IPS DF 4.7 (cell line): ENCODE results near the gene SLC2A4.

Source experiments
- DNase-seq: peaks from one replicate; pipeline ENCODE4 v3.0.0-alpha.2; 2013; ENCODE audit warnings: low spot score; ENCODE audit errors: extremely low read depth

Gene SLC2A4

GRCh38 chr17:7304179-7304578, 22.7 kb downstream of the SLC2A4 start:
- no peak for DNase-seq

- DNase-seq = no peak
Measured at GRCh38 chr17:7306911-7307685, 25.6 kb downstream of the SLC2A4 start, which contains the start of gene EIF5A. TSS of gene EIF5A (plus strand) at chr17:7307628. CDS start at chr17:7309636, 2,008 bp downstream.

GRCh38 chr17:7307686-7308624, 26.4 kb downstream of the SLC2A4 start:
- DNase-seq = no peak

- no peak for DNase-seq
Measured at GRCh38 chr17:7308625-7309433, 27.3 kb downstream of the SLC2A4 start.

GRCh38 chr17:7309628-7310027, 28.1 kb downstream of the SLC2A4 start:
- DNase-seq = no peak

- DNase-seq = no peak
Measured at GRCh38 chr17:7311110-7311705, 29.7 kb downstream of the SLC2A4 start.

- no peak for DNase-seq
Measured at GRCh38 chr17:7312432-7313087, 31.0 kb downstream of the SLC2A4 start.

GRCh38 chr17:7313088-7313889, 31.8 kb downstream of the SLC2A4 start:
- no peak for DNase-seq

GRCh38 chr17:7313890-7314718, 32.6 kb downstream of the SLC2A4 start:
- DNase-seq = no peak

- DNase-seq = no peak
Measured at GRCh38 chr17:7314719-7315569, 33.4 kb downstream of the SLC2A4 start, which contains the start of gene GPS2. TSS of gene GPS2 (minus strand) at chr17:7315360. CDS start at chr17:7315052, 308 bp downstream.

- DNase-seq = no peak
Measured at GRCh38 chr17:7315570-7316235, 34.2 kb downstream of the SLC2A4 start.

- no peak for DNase-seq
Measured at GRCh38 chr17:7317161-7317803, 35.8 kb downstream of the SLC2A4 start.

- no peak for DNase-seq
Measured at GRCh38 chr17:7318121-7318860, 36.8 kb downstream of the SLC2A4 start.

- no peak for DNase-seq
Measured at GRCh38 chr17:7321466-7321865, 39.9 kb downstream of the SLC2A4 start.

GRCh38 chr17:7322520-7323194, 41.1 kb downstream of the SLC2A4 start:
- no peak for DNase-seq
